Sigmoid colon (tissue), 4 donors: ENCODE results near the gene PLCH1.

Experiments used
- POLR2AphosphoS5 ChIP-seq, 4 donors: sonication (generic); formaldehyde crosslinking; IDR thresholded peaks; one replicate each; pipeline ENCODE4 v1.6.1; 2017; ENCODE audit warnings: antibody characterized with exemption in 4 of 4
- TF ChIP-seq, protein P1 (sequence below), 4 experiments: fragments of 450-650 bp in 3 of 4; fragments of 200-600 bp in 1 of 4; IDR thresholded peaks; one replicate each; pipeline ENCODE4 v1.5.1; 2016 to 2019; ENCODE audit warnings: antibody characterized with exemption in 4 of 4, mild to moderate bottlenecking in 3 of 4, moderate library complexity in 2 of 4

DNA sequence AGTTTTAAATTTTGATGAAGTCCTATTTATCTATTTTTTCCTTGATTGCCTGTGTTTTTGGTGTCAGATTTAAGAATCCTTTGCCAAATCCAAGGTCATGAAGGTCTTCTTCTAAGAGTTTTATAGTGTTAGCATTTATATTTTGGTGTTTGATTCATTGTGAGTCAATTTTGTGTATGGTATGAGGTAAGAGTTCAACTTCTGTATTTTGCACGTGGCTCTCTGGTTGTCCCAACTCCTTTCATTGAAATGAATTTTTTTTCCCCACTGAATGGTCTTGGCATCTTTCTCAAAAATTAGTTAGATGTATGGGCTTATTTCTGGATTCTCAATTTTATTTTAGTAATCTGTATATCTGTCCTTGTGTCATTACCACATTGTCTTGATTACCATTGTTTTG lies 394.3 kb downstream of the PLCH1 start:
- TF ChIP-seq, protein P1, sequence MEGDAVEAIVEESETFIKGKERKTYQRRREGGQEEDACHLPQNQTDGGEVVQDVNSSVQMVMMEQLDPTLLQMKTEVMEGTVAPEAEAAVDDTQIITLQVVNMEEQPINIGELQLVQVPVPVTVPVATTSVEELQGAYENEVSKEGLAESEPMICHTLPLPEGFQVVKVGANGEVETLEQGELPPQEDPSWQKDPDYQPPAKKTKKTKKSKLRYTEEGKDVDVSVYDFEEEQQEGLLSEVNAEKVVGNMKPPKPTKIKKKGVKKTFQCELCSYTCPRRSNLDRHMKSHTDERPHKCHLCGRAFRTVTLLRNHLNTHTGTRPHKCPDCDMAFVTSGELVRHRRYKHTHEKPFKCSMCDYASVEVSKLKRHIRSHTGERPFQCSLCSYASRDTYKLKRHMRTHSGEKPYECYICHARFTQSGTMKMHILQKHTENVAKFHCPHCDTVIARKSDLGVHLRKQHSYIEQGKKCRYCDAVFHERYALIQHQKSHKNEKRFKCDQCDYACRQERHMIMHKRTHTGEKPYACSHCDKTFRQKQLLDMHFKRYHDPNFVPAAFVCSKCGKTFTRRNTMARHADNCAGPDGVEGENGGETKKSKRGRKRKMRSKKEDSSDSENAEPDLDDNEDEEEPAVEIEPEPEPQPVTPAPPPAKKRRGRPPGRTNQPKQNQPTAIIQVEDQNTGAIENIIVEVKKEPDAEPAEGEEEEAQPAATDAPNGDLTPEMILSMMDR (IDR thresholded peaks at IDR 0.05), result no peak
- TF ChIP-seq POLR2AphosphoS5 (IDR thresholded peaks at IDR 0.05), result no peak
